Epithelial cell of esophagus (primary cell): Measurements from ENCODE around the gene KRTAP6-2.

Source experiments
- DNase-seq: peaks from one replicate; pipeline ENCODE4 v3.0.0; 2010; ENCODE audit warnings: low read depth
- H3K4me3 ChIP-seq: 2 replicates; pipeline ENCODE4 v1.5.1; 2011; ENCODE audit warnings: mild to moderate bottlenecking, low read length, control low read depth
- CTCF ChIP-seq: IDR thresholded peaks from 2 replicates; pipeline ENCODE4 v1.5.1; 2011; ENCODE audit warnings: low read depth, mild to moderate bottlenecking, low read length, control low read depth, inconsistent platforms; ENCODE audit not compliant: insufficient read depth; ENCODE audit errors: missing control alignments

Gene KRTAP6-2

DNA sequence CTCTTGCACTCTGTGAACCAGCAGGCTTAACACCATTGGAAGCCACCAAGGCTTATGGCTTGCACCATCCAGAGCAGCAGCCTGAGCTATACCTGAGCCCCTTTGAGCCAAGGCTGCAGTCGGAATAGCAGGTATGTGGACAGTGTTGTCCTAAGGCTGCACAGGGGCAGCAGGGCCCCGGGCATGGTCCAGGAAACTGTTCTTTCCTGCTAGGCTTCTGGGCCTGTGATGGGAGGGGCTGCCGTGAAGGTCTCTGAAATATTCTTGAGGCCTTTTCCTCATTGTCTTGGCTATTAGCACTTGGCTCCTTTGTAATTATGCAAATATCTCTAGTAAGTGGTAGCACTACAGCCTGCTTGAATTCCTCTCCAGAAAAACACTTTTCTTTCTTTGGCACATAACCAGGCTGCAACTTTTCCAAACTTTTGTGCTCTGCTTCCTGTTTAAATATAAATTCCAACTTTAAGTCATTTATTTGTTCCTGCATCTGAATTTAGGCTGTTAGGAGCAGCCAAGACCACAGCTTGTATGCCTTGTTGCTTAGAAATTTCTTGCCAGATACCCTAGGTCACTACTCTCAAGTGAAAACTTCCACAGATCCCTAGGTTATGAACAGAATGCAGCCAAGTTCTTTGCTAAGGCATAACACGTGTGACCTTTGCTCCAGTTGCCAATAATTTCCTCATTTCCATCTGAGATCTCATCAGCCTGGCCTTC is 26.9 kb upstream of the KRTAP6-2 start:
- no peak overlapping the region for H3K4me3 ChIP-seq
- TF ChIP-seq CTCF, result no peak
- no peak for DNase-seq

DNA sequence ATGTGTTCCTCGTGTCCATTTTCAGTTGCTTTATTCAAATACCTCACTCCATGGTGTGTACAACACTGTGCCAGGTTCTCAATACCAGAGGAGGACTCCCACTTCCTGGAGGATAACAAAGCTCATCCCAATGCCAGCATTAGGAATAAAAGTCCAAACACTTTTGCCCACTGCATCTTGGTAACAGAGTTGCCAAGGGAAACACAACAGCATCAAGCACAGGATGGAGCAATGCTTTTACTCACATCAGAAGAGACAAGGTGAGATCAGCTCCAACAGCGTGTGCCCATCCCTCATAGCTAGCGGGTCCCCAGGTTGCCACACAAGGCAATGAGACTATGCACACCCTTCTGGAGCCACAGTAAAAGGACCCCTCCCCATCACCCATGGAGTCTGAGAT is 24.7 kb upstream of the KRTAP6-2 start:
- no peak for DNase-seq
- no peak for TF ChIP-seq CTCF
- no peak overlapping the region for H3K4me3 ChIP-seq

- no peak for TF ChIP-seq CTCF
- no peak within 1 kb of the TSS for H3K4me3 ChIP-seq
- DNase-seq, result no peak
These were observed 21.8 kb upstream of the KRTAP6-2 start, which contains the start of gene KRTAP20-4 for GRCh38 chr21:30620522-30620921. TSS of gene KRTAP20-4 (plus strand) at chr21:30620627.

- TF ChIP-seq CTCF, result no peak
- no peak for DNase-seq
- no peak overlapping the region for H3K4me3 ChIP-seq
These were observed 21.4 kb upstream of the KRTAP6-2 start for GRCh38 chr21:30620080-30620479.

DNA sequence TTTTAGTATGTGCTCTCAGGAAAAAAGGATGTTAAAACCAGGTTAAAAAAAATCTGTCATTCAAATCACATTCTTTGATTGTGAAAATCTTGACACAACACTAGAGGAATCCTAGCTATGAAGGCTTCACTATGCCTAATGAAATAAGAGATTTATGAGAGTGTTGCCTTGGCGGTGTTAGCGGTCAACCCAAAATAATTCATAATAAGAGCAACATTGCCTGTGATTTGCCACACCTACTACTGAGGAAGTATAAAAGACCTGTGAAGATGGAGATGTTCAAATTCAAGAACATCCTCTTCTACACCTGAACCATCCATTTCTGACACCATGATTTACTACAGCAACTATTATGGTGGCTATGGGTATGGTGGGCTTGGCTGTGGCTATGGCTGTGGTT is 17.4 kb upstream of the KRTAP6-2 start, which contains the start of gene KRTAP20-1:
KRTAP20-1 (plus strand) TSS at position 301 of the 400 bp plus-strand sequence; CDS start at position 331, 30 bp downstream.
- H3K4me3 ChIP-seq, result no peak within 1 kb of the TSS
- no peak for DNase-seq
- no peak for TF ChIP-seq CTCF

DNA sequence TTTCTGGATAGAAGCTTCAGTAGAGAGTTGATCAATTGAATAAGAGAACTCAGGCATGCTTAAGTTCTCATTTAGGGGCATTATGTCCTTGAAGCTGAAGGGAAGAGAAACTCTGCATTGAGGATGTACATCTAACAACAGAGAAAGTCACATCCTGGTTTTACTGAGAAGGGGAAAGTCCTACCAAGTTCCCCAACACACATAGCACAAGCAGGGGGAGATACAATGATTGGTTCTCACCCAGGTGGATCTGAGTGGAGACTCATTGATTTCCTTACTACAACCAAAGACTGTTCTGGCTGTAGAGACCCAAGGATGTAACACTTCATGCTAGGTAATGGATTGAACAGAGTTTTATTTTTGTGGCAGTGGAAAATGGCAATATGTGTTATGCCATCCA is 16.5 kb upstream of the KRTAP6-2 start:
- DNase-seq, result no peak

More for the DNA sequence above, 16.5 kb upstream of the KRTAP6-2 start:
- no peak overlapping the region for H3K4me3 ChIP-seq
- TF ChIP-seq CTCF, result no peak
